Ishikawa (cell line): ENCODE data around the gene SLC16A2.

Experiments used
- CEBPB ChIP-seq: IDR thresholded peaks from 2 replicates; pipeline ENCODE4 v1.6.1; 2012
- CREB1 ChIP-seq: IDR thresholded peaks from 2 replicates; pipeline ENCODE4 v1.6.1; 2012; ENCODE audit warnings: low read depth
- EGR1 ChIP-seq: IDR thresholded peaks from 2 replicates; pipeline ENCODE4 v1.6.1; 2012
- EP300 ChIP-seq: IDR thresholded peaks from 2 replicates; pipeline ENCODE4 v1.6.1; 2012; ENCODE audit warnings: borderline replicate concordance
- FOXM1 ChIP-seq: IDR thresholded peaks from 2 replicates; pipeline ENCODE4 v1.6.1; 2012; ENCODE audit warnings: low read depth, borderline replicate concordance
- NFIC ChIP-seq: IDR thresholded peaks from 2 replicates; pipeline ENCODE4 v1.6.1; 2012
- RAD21 ChIP-seq: IDR thresholded peaks from 2 replicates; pipeline ENCODE4 v1.6.1; 2012; ENCODE audit warnings: low read depth
- TAF1 ChIP-seq: IDR thresholded peaks from 2 replicates; pipeline ENCODE4 v1.6.1; 2012; ENCODE audit warnings: low read depth, mild to moderate bottlenecking
- TCF12 ChIP-seq: IDR thresholded peaks from 2 replicates; pipeline ENCODE4 v1.6.1; 2012; ENCODE audit warnings: low read depth
- TEAD4 ChIP-seq: IDR thresholded peaks from 2 replicates; pipeline ENCODE4 v1.6.1; 2012
- YY1 ChIP-seq: IDR thresholded peaks from 2 replicates; pipeline ENCODE4 v1.6.1; 2012; ENCODE audit warnings: low read depth
- ZBTB7A ChIP-seq: IDR thresholded peaks from 2 replicates; pipeline ENCODE4 v1.6.1; 2012; ENCODE audit warnings: low read depth
- TF ChIP-seq, protein P1 (sequence below): IDR thresholded peaks from 2 replicates; pipeline ENCODE4 v1.6.1; 2012
- TF ChIP-seq, protein P2 (sequence below): IDR thresholded peaks from 2 replicates; pipeline ENCODE4 v1.6.1; 2012; ENCODE audit warnings: low read depth, mild to moderate bottlenecking
- TF ChIP-seq, protein P3 (sequence below): IDR thresholded peaks from 2 replicates; pipeline ENCODE4 v1.6.1; 2012

SLC16A2 gene

DNA sequence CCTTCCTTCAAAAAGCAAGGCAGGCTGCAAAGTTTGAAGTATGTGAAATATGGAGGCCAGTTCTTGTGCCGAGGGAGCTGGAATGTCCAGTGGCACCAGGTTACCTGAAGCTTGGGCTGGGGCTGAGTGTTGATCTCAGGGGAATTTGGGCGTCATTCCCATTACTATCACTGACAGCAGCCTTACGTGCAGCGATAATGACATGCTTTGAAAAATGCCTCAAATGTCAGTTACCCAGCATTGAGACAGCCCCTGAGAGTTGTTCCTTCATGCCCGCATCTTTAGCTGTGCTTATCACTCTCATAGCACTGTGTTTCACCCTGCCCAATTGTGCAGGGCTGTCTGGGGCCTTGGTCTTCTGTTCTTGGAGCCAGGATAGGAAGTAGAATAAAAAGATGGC is 27.4 kb downstream of the SLC16A2 start:
- TF ChIP-seq RAD21 = no peak
- no peak for TF ChIP-seq NFIC
- TF ChIP-seq CREB1 = no peak
- TF ChIP-seq TAF1 = no peak
- no peak for TF ChIP-seq YY1
- no peak for TF ChIP-seq FOXM1
- no peak for TF ChIP-seq TCF12
- no peak for TF ChIP-seq EP300
- no peak for TF ChIP-seq CEBPB
- no peak for TF ChIP-seq TEAD4
- TF ChIP-seq, protein P1, sequence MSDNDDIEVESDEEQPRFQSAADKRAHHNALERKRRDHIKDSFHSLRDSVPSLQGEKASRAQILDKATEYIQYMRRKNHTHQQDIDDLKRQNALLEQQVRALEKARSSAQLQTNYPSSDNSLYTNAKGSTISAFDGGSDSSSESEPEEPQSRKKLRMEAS = no peak
- TF ChIP-seq, protein P2, sequence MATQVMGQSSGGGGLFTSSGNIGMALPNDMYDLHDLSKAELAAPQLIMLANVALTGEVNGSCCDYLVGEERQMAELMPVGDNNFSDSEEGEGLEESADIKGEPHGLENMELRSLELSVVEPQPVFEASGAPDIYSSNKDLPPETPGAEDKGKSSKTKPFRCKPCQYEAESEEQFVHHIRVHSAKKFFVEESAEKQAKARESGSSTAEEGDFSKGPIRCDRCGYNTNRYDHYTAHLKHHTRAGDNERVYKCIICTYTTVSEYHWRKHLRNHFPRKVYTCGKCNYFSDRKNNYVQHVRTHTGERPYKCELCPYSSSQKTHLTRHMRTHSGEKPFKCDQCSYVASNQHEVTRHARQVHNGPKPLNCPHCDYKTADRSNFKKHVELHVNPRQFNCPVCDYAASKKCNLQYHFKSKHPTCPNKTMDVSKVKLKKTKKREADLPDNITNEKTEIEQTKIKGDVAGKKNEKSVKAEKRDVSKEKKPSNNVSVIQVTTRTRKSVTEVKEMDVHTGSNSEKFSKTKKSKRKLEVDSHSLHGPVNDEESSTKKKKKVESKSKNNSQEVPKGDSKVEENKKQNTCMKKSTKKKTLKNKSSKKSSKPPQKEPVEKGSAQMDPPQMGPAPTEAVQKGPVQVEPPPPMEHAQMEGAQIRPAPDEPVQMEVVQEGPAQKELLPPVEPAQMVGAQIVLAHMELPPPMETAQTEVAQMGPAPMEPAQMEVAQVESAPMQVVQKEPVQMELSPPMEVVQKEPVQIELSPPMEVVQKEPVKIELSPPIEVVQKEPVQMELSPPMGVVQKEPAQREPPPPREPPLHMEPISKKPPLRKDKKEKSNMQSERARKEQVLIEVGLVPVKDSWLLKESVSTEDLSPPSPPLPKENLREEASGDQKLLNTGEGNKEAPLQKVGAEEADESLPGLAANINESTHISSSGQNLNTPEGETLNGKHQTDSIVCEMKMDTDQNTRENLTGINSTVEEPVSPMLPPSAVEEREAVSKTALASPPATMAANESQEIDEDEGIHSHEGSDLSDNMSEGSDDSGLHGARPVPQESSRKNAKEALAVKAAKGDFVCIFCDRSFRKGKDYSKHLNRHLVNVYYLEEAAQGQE = no peak
- TF ChIP-seq, protein P3, sequence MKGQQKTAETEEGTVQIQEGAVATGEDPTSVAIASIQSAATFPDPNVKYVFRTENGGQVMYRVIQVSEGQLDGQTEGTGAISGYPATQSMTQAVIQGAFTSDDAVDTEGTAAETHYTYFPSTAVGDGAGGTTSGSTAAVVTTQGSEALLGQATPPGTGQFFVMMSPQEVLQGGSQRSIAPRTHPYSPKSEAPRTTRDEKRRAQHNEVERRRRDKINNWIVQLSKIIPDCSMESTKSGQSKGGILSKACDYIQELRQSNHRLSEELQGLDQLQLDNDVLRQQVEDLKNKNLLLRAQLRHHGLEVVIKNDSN = no peak
- TF ChIP-seq ZBTB7A = no peak
- no peak for TF ChIP-seq EGR1

- no peak for TF ChIP-seq TAF1
- no peak for TF ChIP-seq TEAD4
- peak; percentile 87 for TF ChIP-seq NFIC
- no peak for TF ChIP-seq RAD21
Observed at GRCh38 chrX:74449322-74449936, 28.1 kb downstream of the SLC16A2 start.

GRCh38 chrX:74449937-74450330 is 28.6 kb downstream of the SLC16A2 start:
- TF ChIP-seq TEAD4 = no peak
- no peak for TF ChIP-seq TAF1
- TF ChIP-seq CREB1 = no peak
- no peak for TF ChIP-seq YY1
- TF ChIP-seq ZBTB7A = no peak
- TF ChIP-seq NFIC = no peak
- TF ChIP-seq TCF12 = no peak
- no peak for TF ChIP-seq CEBPB
- no peak for TF ChIP-seq EP300
- TF ChIP-seq, protein P3 = no peak

DNA sequence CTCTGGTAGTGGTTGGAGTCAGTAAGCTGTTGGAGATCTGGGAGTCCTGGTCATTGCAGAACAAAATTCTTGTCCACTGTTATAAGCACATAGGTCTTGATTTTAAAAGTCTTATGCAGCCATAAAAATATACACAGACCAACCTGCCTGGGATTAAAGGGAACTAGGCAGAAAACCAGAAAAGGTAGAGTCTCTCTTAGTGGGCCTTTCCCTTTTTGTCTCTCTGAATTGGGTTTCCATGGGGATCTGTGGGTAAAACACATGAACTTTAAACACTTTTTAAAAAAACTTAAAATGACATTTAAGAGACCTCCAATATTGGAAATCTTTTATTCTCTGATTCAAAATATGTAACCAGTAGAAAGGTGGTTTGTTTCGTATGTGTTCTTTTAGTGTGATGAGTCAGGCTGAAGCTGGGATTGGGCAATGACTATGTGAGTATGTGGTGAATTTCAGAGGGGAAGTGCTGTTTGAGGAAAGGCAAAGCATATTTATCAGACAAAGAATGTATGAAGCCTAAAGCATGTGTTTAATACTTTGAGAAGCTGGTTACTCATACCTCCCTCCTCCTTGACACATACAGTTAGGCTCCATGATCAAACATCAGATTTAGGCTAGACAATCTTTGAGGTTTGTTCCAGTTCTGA is 29.6 kb downstream of the SLC16A2 start:
- TF ChIP-seq CREB1 (no peak), EGR1 (no peak)

DNA sequence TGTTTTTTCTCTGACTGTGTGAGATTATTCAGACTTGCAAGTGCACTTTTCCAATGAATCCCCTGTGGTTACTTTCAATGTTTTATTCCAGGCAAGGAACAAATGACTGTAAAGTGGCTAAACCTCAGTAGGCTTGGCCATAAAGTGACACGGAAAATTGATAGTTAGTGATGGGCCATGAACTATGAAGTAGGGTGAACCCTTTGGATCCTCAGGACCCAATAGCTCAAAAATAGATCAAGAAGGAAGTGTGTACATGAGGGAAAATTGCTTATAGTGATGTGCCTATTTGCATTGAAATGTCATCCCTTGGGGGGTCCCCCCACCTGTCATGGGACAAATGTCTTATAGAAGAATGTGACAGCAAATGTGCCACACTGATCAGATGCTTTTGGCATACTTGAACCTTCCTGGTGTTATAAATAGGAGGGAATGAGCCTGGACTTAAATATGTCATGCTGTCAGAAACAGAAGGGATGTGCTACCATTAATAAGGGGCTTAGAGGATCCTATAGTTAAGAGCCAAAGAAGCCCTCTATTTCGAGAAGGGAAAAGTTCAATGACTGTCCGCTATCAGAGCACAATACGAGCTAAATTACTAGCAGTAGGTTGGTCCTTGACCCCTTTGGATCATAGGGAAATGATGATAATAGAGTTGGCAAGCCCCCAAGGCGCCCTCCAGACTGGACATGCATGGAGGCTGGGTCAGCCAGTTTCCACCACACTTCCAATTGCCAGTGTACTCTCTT is 30.3 kb downstream of the SLC16A2 start:
- TF ChIP-seq, protein P2 = no peak
- no peak for TF ChIP-seq CREB1
- TF ChIP-seq, protein P3 = no peak
- no peak for TF ChIP-seq EGR1
- TF ChIP-seq TEAD4 = no peak
- no peak for TF ChIP-seq EP300
- no peak for TF ChIP-seq ZBTB7A
- no peak for TF ChIP-seq FOXM1
- TF ChIP-seq NFIC = no peak
- TF ChIP-seq RAD21 = no peak

DNA sequence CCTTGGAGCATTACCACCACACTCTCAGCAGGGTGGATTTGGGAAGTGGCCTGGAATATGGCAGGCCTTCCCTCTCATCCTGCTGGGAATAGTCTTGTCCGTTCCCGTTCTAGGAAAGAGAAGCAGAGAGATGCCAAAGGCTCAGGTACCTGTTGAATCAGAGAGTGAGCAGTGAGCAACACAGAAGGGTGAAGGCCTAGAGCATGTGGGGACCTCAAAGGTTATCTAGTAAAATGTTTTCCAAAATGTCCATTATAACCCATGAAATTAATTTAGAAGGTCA is 30.8 kb downstream of the SLC16A2 start:
- TF ChIP-seq CEBPB (no peak), EP300 (no peak), YY1 (no peak), TEAD4 (no peak), CREB1 (no peak), NFIC (no peak), TAF1 (no peak), RAD21 (no peak), ZBTB7A (no peak), TCF12 (no peak), FOXM1 (no peak), EGR1 (no peak)
- TF ChIP-seq, protein P2 = no peak
- TF ChIP-seq, protein P3 = no peak
- TF ChIP-seq, protein P1 = no peak
